Cerebellar nuclear complex (tissue), 1 donor: ENCODE measurements around the gene ERC2.
"Not testable (repeated sequence)": the region's sequence is repeated elsewhere in the genome, so short reads cannot be mapped to it uniquely, and the experiment has no call there.

ENCODE experiments used
- DNase-seq, 2 experiments: peaks; one replicate each; lab custom pipeline; 2025; lab: John Stamatoyannopoulos, UW

ERC2 gene

GRCh38 chr3:56121716-56122115 lies 346.6 kb downstream of the ERC2 start:
- DNase-seq, result no peak

- no peak for DNase-seq
Measured at GRCh38 chr3:56119575-56120349, 348.5 kb downstream of the ERC2 start.

- DNase-seq, result no peak
Measured at GRCh38 chr3:56118968-56119367, 349.3 kb downstream of the ERC2 start.

- no peak for DNase-seq
Measured at GRCh38 chr3:56115698-56116097, 352.6 kb downstream of the ERC2 start.

- no peak for DNase-seq
Measured at GRCh38 chr3:56115199-56115598, 353.1 kb downstream of the ERC2 start.

GRCh38 chr3:56113908-56114307 lies 354.4 kb downstream of the ERC2 start:
- DNase-seq, result no peak

- DNase-seq, result no peak
Measured at GRCh38 chr3:56113231-56113630, 355.0 kb downstream of the ERC2 start.

- no peak for DNase-seq
Measured at GRCh38 chr3:56111606-56112304, 356.5 kb downstream of the ERC2 start.

- DNase-seq, result no peak
Measured at GRCh38 chr3:56110886-56111285, 357.4 kb downstream of the ERC2 start.

GRCh38 chr3:56107157-56107556 lies 361.1 kb downstream of the ERC2 start:
- DNase-seq, result no peak

GRCh38 chr3:56102032-56102431 lies 366.2 kb downstream of the ERC2 start:
- DNase-seq, result no peak

GRCh38 chr3:56101576-56101975 lies 366.7 kb downstream of the ERC2 start:
- DNase-seq, result no peak

- no peak for DNase-seq
Measured at GRCh38 chr3:56096999-56097398, 371.3 kb downstream of the ERC2 start.

- DNase-seq, result no peak
Measured at GRCh38 chr3:56094170-56094569, 374.1 kb downstream of the ERC2 start.

GRCh38 chr3:56089739-56090138 lies 378.5 kb downstream of the ERC2 start:
- no peak for DNase-seq

GRCh38 chr3:56087451-56088053 lies 380.7 kb downstream of the ERC2 start:
- no peak for DNase-seq

GRCh38 chr3:56086355-56086754 lies 381.9 kb downstream of the ERC2 start:
- no peak for DNase-seq

GRCh38 chr3:56081246-56081645 lies 387.0 kb downstream of the ERC2 start:
- no peak for DNase-seq

- no peak for DNase-seq
Measured at GRCh38 chr3:56076746-56077145, 391.5 kb downstream of the ERC2 start.

- DNase-seq, result no peak
Measured at GRCh38 chr3:56075089-56075488, 393.2 kb downstream of the ERC2 start.

- DNase-seq, result no peak
Measured at GRCh38 chr3:56069766-56070165, 398.5 kb downstream of the ERC2 start.

- not testable (repeated sequence) for DNase-seq
Measured at GRCh38 chr3:56066405-56066804, 401.9 kb downstream of the ERC2 start.

GRCh38 chr3:56064684-56065083 lies 403.6 kb downstream of the ERC2 start:
- no peak for DNase-seq
